EH (cell line): Measurements from ENCODE around the gene RORB.

Experiments used
- DNase-seq: peaks from one replicate; pipeline ENCODE4 v3.0.0-alpha.2; 2015; ENCODE audit warnings: low read depth

The RORB gene

GRCh38 chr9:74598874-74599273, 101.7 kb downstream of the RORB start:
- DNase-seq, result no peak

GRCh38 chr9:74609671-74610405, 112.7 kb downstream of the RORB start:
- no peak for DNase-seq

- no peak for DNase-seq
Observed at GRCh38 chr9:74610523-74611061, 113.5 kb downstream of the RORB start.

DNA sequence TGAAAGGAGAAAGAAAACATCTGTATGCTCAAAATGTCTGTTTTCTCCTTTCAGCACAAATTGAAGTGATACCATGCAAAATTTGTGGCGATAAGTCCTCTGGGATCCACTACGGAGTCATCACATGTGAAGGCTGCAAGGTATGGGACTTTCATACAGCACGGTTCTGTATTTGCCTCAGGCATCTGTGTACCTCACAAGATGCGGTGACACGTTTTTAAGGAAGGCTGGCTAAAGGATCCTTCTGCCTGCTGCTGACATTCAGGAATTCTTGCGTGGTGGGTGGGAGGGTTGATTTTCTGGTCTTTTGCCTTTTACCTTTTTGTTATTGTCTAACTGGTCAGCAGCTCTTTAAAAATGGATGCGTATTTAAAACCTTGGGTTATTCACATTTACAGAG, 133.1 kb downstream of the RORB start:
- no peak for DNase-seq

DNA sequence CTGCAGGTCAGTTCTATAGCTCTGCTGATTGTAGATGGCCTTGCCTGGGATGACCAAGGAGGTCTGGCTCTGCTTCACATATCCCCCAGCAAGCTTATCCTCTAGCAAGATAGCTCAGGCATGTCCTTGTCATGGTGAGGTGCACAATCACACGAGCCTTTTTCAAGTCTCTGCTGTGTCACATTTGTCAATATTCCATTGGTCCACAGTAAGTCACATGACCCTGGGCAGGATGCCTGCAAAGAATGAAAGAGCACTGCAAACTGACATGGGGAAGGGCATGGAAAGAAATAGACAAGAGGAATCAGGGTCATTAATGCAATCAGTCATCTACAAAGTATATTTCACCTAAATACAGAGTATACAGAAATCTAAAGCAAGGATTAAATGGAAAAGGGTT, 142.0 kb downstream of the RORB start:
- DNase-seq, result no peak

DNA sequence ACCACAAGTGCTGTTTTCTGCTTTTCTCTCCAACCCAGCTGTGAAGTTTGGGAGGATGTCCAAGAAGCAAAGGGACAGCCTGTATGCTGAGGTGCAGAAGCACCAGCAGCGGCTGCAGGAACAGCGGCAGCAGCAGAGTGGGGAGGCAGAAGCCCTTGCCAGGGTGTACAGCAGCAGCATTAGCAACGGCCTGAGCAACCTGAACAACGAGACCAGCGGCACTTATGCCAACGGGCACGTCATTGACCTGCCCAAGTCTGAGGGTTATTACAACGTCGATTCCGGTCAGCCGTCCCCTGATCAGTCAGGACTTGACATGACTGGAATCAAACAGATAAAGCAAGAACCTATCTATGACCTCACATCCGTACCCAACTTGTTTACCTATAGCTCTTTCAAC, 145.2 kb downstream of the RORB start:
- DNase-seq, result no peak

DNA sequence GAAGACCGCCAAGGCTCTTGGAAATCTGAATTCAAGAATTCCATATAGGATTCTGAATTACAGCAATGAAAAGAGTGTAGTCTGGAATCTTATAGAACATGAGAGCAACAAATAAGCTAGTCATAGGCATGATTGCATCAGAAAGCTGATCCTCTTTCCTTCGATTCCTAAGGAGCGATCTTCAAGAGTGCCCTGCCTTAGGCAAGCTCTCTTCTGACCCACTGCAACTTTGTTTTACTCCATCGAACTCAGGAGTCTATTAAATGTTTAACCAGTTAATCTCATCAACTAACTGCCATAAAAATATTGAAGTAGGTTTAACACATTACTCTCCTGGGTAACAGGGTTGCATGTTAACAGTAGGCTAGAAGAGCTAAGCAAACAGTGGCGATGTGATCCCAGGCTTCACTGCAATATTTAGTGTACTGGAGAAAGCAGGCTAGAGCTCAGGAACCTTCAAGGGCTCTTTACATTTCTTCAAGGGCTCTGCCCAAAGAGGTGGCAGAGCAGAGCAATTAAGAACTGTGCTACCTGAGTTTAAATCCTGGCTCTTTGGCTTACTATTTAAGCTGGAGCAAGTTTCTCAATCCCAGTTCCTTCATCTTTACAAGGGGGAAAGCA, 146.3 kb downstream of the RORB start:
- no peak for DNase-seq

- DNase-seq, result no peak
Observed at GRCh38 chr9:74644023-74644422, 146.9 kb downstream of the RORB start.

- peak; percentile 14 for DNase-seq
Observed at GRCh38 chr9:74645007-74645639, 148.0 kb downstream of the RORB start.

- no peak for DNase-seq
Observed at GRCh38 chr9:74653410-74654080, 156.4 kb downstream of the RORB start.

- no peak for DNase-seq
Observed at GRCh38 chr9:74662674-74663073, 165.5 kb downstream of the RORB start.

GRCh38 chr9:74663439-74663838, 166.3 kb downstream of the RORB start:
- DNase-seq, result no peak

- DNase-seq, result peak; percentile 25
Observed at GRCh38 chr9:74666625-74667316, 169.6 kb downstream of the RORB start.

DNA sequence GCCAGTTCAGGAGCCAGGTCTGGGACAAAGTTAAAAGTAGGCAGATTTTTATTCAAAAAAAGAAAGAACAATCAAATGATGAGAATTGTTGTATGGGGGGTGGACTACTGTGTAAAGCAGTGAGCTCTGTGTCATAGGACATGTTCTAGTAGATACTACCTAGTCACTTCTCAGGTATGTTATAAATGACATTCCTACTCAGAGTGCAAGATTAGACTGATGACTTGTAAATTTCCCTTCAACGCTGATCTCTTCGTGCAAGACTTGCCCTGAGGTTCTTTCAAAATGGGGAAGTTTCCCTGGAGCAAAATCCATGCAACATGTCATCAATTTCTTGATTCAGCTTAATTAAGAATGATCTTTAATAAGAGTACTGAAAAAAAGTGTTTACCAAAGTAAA, 175.1 kb downstream of the RORB start:
- DNase-seq, result no peak

DNA sequence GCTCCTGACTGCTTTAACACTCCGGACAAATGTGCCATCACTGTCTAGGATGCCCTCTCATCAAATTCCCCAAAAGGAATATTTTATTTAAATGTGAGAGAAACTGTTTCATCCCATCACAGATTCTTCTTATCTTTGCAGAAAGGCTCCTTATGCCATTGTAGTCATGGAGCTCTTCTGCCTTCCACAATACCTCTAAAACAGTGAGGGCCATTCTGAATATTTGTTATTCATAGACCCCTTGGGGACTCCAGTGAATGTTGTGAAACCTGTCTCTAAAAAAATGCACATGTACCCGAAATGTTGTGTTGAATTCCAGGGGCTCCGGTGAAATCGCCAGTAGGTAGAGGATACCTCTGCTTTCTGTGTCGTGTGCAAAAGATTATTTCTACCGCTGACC, 176.9 kb downstream of the RORB start:
- no peak for DNase-seq

DNA sequence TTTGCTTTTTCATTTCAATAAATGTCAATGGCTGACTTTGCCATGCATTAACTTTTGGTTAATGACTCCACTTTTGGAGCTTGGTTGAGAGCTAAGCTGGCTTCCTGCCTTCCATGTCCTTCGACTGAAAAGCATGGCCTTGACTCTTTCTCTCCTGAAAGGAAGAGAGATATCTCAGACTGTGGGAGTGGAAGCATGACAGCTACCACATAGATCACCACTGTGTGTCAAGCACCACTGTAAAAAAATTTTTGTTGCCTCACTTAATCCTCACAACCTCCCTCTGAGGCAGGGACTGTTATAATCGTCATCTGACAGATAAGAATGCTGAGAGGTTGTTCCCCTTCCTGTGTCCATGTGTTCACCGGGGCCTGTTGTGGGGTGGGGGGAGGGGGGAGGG, 184.8 kb downstream of the RORB start:
- DNase-seq, result no peak

- DNase-seq, result no peak
Observed at GRCh38 chr9:74683322-74683721, 186.2 kb downstream of the RORB start.

- DNase-seq, result no peak
Observed at GRCh38 chr9:74691058-74691457, 193.9 kb downstream of the RORB start.

GRCh38 chr9:74696520-74696919, 199.4 kb downstream of the RORB start:
- DNase-seq, result no peak

GRCh38 chr9:74697535-74697934, 200.4 kb downstream of the RORB start:
- no peak for DNase-seq

- DNase-seq, result no peak
Observed at GRCh38 chr9:74711341-74711740, 214.2 kb downstream of the RORB start.

- no peak for DNase-seq
Observed at GRCh38 chr9:74718709-74719108, 221.6 kb downstream of the RORB start.
